Sigmoid colon (tissue), 7 donors: ENCODE data around the gene MBLAC1. TPM values are rescaled to one million over a fixed set of nuclear protein-coding genes. Genes with fewer than 3 reads are reported as not detected.
A peak's percentile ranks its signal among the peaks of the same experiment; 100 is the strongest.

Source experiments
- DNase-seq: peaks from one replicate; pipeline ENCODE4 v3.0.0-alpha.2; 2019
- H3K27ac ChIP-seq, 4 donors: fragments of 200-600 bp; sonication (generic); one replicate each; pipeline ENCODE4 v1.5.1; 2016 to 2019; ENCODE audit warnings: mild to moderate bottlenecking in 1 of 4
- H3K27me3 ChIP-seq, 3 donors: fragments of 200-600 bp; sonication (generic); one replicate each; pipeline ENCODE4 v1.5.1; 2019; ENCODE audit warnings: mild to moderate bottlenecking in 1 of 3
- H3K36me3 ChIP-seq, 4 donors: fragments of 200-600 bp; sonication (generic); one replicate each; pipeline ENCODE4 v1.5.1; 2016 to 2019
- H3K4me1 ChIP-seq, 4 donors: fragments of 200-600 bp; sonication (generic); one replicate each; pipeline ENCODE4 v1.5.1; 2017 to 2019
- H3K4me3 ChIP-seq, 4 donors: fragments of 200-600 bp; sonication (generic); one replicate each; pipeline ENCODE4 v1.5.1; 2017 to 2019; ENCODE audit warnings: mild to moderate bottlenecking in 2 of 4, moderate library complexity in 1 of 4
- H3K9me3 ChIP-seq, 4 donors: fragments of 200-600 bp in 3 of 4; sonication (generic) in 3 of 4; one replicate each; pipeline versions ENCODE4 v1.5.1 to v1.6.1; 2013 to 2019
- CTCF ChIP-seq, 4 experiments: fragments of 450-650 bp in 3 of 4; fragments of 200-600 bp in 1 of 4; IDR thresholded peaks; one replicate each; pipeline ENCODE4 v1.5.1; 2016 to 2019; ENCODE audit warnings: antibody characterized with exemption in 4 of 4, mild to moderate bottlenecking in 3 of 4, moderate library complexity in 2 of 4
- EP300 ChIP-seq, 4 donors: sonication (generic); formaldehyde crosslinking; IDR thresholded peaks; one replicate each; pipeline ENCODE4 v1.6.1; 2017; ENCODE audit warnings: antibody characterized with exemption in 4 of 4
- POLR2A ChIP-seq, 2 donors: fragments of 450-650 bp; IDR thresholded peaks; one replicate each; pipeline ENCODE4 v1.6.1; 2016; ENCODE audit warnings: antibody characterized with exemption in 2 of 2, mild to moderate bottlenecking in 2 of 2, moderate library complexity in 2 of 2
- POLR2AphosphoS5 ChIP-seq, 4 donors: sonication (generic); formaldehyde crosslinking; IDR thresholded peaks; one replicate each; pipeline ENCODE4 v1.6.1; 2017; ENCODE audit warnings: antibody characterized with exemption in 4 of 4
- WGBS, 2 donors: extraction: QIAGEN DNeasy Blood & Tissue Kit; methylation state at CpG; one replicate each; pipeline ENCODE4 v1.1.7; 2013; 5-methylcytosine and 5-hydroxymethylcytosine counted together
- intact Hi-C: fragments of 100-400 bp; cut with DNase I; formaldehyde crosslinking; loops from one replicate; pipeline ENCODE4 v1.15.1; 2023
- polyA plus RNA-seq, 3 donors: library from polyadenylated mRNA; stranded (reverse); fragments of 200-250 nt; gene quantifications; one replicate each; pipeline ENCODE4 v1.2.3, GENCODE V29; 2013
- total RNA-seq, 4 donors: library from RNA; depleted of rRNA; stranded (reverse); fragments of >200 nt; gene quantifications; one replicate each; pipeline ENCODE4 v1.1.0, GENCODE V29; 2016
- donor health status: healthy with polysubstance abuse.
- donor health status: Bipolar disorder and iron deficiency.
- donor health status: healthy.

The MBLAC1 gene
- total and polyA plus RNA-seq, 7 donors = 1.6 to 5.8 (median 2.9) TPM

- Histone ChIP-seq H3K27ac (no peak overlapping the region), H3K36me3 (peaks cover 72 to 90% (median 80%) of the 10 kb centered on the region in 4 donors), H3K27me3 (no peaks in the 10 kb centered on the region), H3K4me3 (no peak overlapping the region), H3K4me1 (peaks cover 0 to 33% (median 27%) of the 10 kb centered on the region in 4 donors), H3K9me3 (no peaks in the 10 kb centered on the region)
- WGBS, 2 donors = 89 to 95% methylated on average over 17 of the region's 17 CpGs
- DNase-seq = no peak
- TF ChIP-seq CTCF (IDR thresholded peaks at IDR 0.05) (no peak), POLR2AphosphoS5 (IDR thresholded peaks at IDR 0.05) (no peak), EP300 (IDR thresholded peaks at IDR 0.05) (no peak), POLR2A (IDR thresholded peaks at IDR 0.05) (no peak)
- intact Hi-C loops = no loop called here
Measured at GRCh38 chr7:100095704-100096103, 31.1 kb upstream of the MBLAC1 start.

GRCh38 chr7:100098913-100099312 is 27.9 kb upstream of the MBLAC1 start:
- Histone ChIP-seq H3K9me3 (no peaks in the 10 kb centered on the region), H3K4me3 (no peak overlapping the region), H3K36me3 (peaks cover 46 to 71% (median 52%) of the 10 kb centered on the region in 4 donors), H3K27me3 (no peaks in the 10 kb centered on the region), H3K4me1 (peaks cover 0 to 42% (median 28%) of the 10 kb centered on the region in 4 donors), H3K27ac (no peak overlapping the region)
- TF ChIP-seq EP300 (IDR thresholded peaks at IDR 0.05) (no peak), CTCF (IDR thresholded peaks at IDR 0.05) (no peak), POLR2AphosphoS5 (IDR thresholded peaks at IDR 0.05) (no peak), POLR2A (IDR thresholded peaks at IDR 0.05) (no peak)
- WGBS, 2 donors = 79 to 89% methylated on average over 10 of the region's 10 CpGs
- intact Hi-C loops = no loop called here
- DNase-seq = no peak

DNA sequence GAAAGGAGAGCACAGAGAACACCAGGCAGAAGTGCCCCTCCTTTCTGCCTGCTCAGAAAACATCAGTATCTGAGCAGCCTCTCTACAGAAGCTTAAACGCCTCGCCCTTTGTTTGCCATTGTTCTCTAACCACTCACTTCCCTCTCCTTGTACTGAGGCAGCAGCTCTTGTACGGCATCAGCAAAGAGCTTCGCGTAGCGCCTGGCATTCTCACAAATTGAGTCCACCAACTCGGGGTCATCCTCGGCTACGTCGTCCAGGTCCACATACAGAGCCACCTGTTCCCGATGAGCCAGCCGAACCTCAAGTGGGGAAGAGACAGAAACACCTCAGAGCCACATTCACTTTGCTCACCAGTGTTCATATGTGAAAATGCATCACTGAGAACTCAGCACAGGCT is 27.3 kb upstream of the MBLAC1 start:
- intact Hi-C loops = no loop called here
- no peaks in the 10 kb centered on the region for H3K27me3 ChIP-seq
- H3K4me3 ChIP-seq = peak overlapping the region; percentile 66 to 89 (median 82)
- peaks cover 42 to 71% (median 47%) of the 10 kb centered on the region in 4 donors for H3K36me3 ChIP-seq
- no peaks in the 10 kb centered on the region for H3K9me3 ChIP-seq
- 30 to 56% methylated on average over 12 of the region's 12 CpGs for WGBS, 2 donors
- DNase-seq = no peak
- H3K4me1 ChIP-seq = peaks cover 0 to 41% (median 25%) of the 10 kb centered on the region in 4 donors
- H3K27ac ChIP-seq = peak overlapping the region; percentile 95 to 99 (median 97)
- TF ChIP-seq POLR2AphosphoS5 (IDR thresholded peaks at IDR 0.05) (no peak), CTCF (IDR thresholded peaks at IDR 0.05) (no peak), POLR2A (IDR thresholded peaks at IDR 0.05) (no peak), EP300 (IDR thresholded peaks at IDR 0.05) (no peak)

- DNase-seq = peak; percentile 97
- peaks cover 0 to 41% (median 25%) of the 10 kb centered on the region in 4 donors for H3K4me1 ChIP-seq
- peak overlapping the region; percentile 95 to 99 (median 97) for H3K27ac ChIP-seq
- peaks cover 31 to 71% (median 43%) of the 10 kb centered on the region in 4 donors for H3K36me3 ChIP-seq
- H3K4me3 ChIP-seq = peak overlapping the region; percentile 66 to 89 (median 82)
- H3K27me3 ChIP-seq = no peaks in the 10 kb centered on the region
- intact Hi-C loops = loop anchor here (1.0 to 2.0 kb wide), 4 partner anchors 12 to 51 kb away; partner anchors contain the start of genes CNPY4, COPS6, MBLAC1 and TAF6
- WGBS, 2 donors = 0 to 1% methylated on average over 61 of the region's 61 CpGs
- TF ChIP-seq POLR2A (IDR thresholded peaks at IDR 0.05) (no peak), EP300 (IDR thresholded peaks at IDR 0.05) (peak in 1 of 4 donors; percentile 62), POLR2AphosphoS5 (IDR thresholded peaks at IDR 0.05) (peak; percentile 64 to 84 (median 81))
- no peaks in the 10 kb centered on the region for H3K9me3 ChIP-seq
Measured at GRCh38 chr7:100100420-100101015, 26.2 kb upstream of the MBLAC1 start.

- Histone ChIP-seq H3K4me1 (peaks cover 0 to 41% (median 25%) of the 10 kb centered on the region in 4 donors), H3K27ac (peak within 1 kb of the TSS; percentile 95 to 99 (median 97)), H3K9me3 (no peaks in the 10 kb centered on the region), H3K36me3 (peaks cover 24 to 71% (median 41%) of the 10 kb centered on the region in 4 donors), H3K27me3 (no peaks in the 10 kb centered on the region), H3K4me3 (peak within 1 kb of the TSS; percentile 66 to 89 (median 82))
- 0% methylated on average over 80 of the region's 80 CpGs for WGBS, 2 donors
- peak; percentile 100 for DNase-seq
- intact Hi-C loops = loop anchor here (2.0 kb wide), 2 partner anchors 18 to 26 kb away; partner anchors contain the start of genes CNPY4, MBLAC1 and TAF6
- TF ChIP-seq POLR2AphosphoS5 (IDR thresholded peaks at IDR 0.05) (peak in 3 of 4 donors; percentile 59 to 79 (median 60)), EP300 (IDR thresholded peaks at IDR 0.05) (no peak)
Measured at GRCh38 chr7:100101016-100101862, 25.5 kb upstream of the MBLAC1 start, which contains the start of the genes AP4M1 and MCM7. Gene AP4M1, plus strand, starts transcription at chr7:100101643. Its CDS starts 72 bp downstream, at chr7:100101715. Gene MCM7, minus strand, starts transcription at chr7:100101397. Its CDS starts 103 bp downstream, at chr7:100101294.
